GM19193 (cell line): ENCODE measurements around the gene TNC.

Experiments used
- POLR2A ChIP-seq: IDR thresholded peaks from 4 replicates; pipeline ENCODE4 v1.6.1; 2011; ENCODE audit not compliant: insufficient read depth, insufficient read length; ENCODE audit errors: extremely low read depth

The TNC gene

DNA sequence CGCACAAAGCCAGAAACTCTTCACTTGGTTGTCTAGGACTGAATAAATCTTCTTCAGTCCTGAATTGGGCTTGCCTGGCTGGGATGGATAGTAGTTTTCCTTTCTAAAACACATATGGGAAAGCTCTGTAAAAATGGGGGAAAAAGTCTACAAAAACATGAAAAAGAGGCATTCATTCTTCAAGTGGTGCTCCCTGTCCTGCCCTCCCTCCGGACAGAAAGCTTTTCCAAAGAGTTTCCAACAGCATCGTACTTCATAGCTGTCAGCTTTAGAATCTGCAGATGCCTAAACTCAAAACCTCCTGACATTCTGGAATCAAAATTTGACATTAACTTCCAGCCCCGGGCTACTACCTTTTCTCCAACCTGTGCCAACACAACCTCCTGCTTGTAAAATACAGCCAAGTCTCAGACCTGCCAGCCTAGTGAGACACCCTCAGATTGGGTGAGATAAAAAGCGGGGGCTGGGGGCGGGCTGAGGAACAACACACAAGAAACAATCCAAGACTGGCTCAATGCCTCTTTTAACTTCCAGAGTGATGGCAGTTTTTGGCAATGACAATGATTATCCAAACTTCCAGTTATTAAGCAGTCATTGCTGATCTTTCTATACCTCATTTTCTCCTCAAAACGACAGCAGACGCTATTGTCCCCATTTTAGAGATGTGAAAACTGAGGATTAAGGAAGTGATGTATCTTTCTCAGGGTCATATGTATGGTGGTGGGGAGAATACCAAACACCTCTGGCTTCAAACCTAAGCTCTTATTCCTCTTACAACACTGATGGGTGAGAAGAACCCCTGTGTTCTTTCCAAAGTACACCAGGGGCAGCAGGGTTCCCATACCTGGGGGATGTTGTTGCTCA is 1.3 kb downstream of the TNC start:
- no peak for TF ChIP-seq POLR2A

- TF ChIP-seq POLR2A = no peak
Measured at GRCh38 chr9:115115924-115116323, 2.0 kb downstream of the TNC start.

GRCh38 chr9:115115117-115115880 is 2.7 kb downstream of the TNC start:
- TF ChIP-seq POLR2A = no peak

GRCh38 chr9:115114546-115114945 is 3.4 kb downstream of the TNC start:
- TF ChIP-seq POLR2A = no peak

DNA sequence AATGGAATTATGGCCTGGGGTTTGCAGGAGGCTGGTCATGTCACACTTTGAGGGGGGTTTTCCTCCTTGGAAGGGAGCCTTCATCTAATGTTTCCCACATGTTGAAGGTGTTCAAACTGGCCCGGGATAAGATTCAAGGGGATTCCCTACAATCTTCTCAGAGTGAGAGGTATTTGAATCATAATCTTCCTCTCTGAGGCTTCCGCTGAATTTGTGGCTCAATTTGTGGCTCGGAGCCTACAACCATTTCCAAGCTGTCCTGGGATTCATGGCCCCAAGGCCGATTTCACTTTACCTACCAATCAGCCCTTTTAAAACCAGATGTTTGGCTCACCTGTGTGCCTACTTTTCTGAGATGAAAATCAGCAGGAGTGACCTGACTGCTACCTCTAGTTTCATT is 3.9 kb downstream of the TNC start:
- TF ChIP-seq POLR2A = no peak

DNA sequence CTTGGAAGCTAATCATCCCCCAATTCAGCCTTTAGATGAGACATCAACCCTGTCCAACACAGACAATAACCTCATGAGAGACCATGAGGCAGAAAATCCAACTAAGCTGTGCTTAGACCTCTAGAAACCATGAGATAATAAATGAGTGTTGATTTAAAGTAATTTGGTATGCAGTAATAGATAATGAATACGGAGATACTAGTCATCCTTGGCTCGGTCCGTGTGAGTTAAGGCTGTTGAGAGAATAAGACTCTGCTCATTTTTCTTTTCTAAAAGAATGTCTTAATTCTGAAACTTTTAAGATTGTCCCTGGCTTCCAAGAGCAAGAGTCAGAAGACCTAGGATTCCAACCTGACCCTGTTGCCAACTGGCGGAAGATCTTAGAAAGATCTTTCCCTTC is 6.1 kb downstream of the TNC start:
- TF ChIP-seq POLR2A = no peak

DNA sequence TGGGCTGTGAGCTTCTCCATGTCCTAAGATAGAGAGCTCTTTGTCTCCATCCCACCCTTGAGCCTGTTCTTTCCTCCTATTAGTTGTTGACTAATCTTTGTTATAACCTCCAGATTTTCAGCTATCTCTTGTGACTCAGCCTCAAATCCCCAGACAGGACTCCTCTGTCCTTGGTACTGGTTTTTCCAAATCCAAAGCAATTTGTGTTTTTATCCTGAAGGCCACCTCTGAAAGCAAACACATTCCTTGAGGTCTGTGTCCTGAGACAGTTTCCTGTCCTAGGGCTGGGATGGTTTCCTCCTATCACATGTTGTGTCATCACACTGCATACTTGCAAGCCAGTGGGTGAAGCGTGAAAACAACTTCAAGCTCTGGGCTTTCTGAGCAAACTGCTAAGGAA is 8.5 kb downstream of the TNC start:
- no peak for TF ChIP-seq POLR2A

DNA sequence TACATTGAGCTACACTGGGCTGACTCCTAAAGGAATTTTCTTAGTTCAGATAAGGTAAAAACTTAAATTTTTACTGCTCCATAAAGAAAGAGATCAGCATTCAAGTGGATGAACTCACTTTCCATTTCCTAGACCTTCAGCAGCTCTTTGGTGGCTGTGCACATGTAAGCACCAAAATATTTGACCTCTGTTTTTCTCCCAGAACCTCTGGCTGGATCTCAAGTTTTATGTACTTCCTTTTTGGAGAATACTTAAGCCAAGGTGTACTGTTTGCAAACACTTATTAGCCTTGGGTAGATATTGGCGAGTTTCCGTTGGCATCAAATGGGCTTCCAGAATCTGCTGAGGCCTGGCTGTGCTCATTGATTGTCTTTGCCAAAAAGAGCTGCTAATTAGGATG is 10.3 kb downstream of the TNC start:
- no peak for TF ChIP-seq POLR2A

GRCh38 chr9:115106642-115107041 is 11.3 kb downstream of the TNC start:
- TF ChIP-seq POLR2A = no peak

DNA sequence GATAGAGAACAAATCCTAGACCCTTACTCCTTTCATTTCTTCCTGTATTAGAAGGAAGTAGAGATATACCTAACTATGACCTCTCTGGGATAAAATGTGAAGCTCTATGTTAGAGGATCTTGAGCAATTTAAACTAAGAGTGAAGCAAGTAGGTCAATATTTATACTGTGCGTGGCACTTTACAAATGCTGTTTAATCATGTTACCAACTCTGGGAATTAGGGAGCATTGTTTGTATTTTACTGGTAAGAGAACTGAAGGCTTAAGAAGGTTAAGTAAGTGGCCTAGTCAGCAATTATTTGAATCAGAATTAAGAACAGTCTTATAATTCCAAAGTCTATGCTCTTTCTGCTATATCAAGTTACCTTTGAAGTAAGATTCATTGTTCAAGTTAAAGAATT is 12.0 kb downstream of the TNC start:
- no peak for TF ChIP-seq POLR2A

DNA sequence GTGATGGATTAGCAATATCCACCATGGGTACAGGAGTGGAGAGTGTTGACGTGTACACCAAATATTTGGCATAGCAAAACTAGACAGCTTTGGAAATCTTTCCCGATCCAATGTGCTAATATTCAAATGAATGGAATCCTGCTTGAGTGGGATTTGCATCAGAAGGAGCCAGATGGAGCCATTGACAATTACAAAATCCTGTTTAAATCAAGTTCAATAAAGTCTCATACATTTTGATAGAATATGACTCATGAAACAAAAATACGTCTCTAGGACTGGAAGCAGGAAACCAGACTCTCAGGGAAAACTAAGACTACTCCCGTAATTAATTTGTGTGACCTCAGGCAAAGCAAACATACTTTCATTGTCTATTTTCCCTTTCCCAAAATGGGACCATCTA is 13.0 kb downstream of the TNC start:
- no peak for TF ChIP-seq POLR2A

DNA sequence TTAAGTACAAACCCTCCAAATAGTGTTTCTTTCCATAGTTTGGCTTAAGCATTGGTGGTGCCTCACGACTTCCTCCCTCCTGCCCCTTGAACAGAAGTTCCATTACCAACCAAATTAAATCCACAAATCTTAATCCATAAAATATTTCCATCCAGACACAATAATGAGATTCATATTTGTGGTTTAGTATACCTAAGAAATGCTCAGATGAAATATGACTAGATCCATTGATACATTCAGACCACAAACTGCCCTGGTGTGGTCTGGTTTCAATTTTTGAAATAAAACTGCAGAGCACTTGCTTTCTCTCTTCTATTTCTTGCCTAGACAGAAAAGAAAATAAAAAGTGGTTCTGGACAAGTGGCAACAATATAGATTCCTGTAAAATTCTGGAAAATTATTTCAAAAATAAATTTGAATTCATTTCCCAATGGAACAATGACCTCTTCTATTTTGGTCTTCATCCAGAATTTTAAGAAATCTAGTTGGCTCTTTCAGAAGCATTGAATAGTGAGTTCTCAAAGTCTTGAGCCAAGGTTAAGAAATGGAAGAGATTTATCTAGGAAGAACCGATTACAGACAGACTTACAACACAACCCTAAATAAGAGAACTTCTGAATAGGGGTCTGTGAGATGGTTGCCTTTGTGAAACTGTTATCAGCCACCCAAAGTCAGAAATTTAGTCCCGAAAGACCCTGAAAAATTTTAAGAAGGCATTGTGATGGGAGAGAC is 14.0 kb downstream of the TNC start:
- TF ChIP-seq POLR2A = no peak

GRCh38 chr9:115099901-115100300 is 18.1 kb downstream of the TNC start:
- no peak for TF ChIP-seq POLR2A

DNA sequence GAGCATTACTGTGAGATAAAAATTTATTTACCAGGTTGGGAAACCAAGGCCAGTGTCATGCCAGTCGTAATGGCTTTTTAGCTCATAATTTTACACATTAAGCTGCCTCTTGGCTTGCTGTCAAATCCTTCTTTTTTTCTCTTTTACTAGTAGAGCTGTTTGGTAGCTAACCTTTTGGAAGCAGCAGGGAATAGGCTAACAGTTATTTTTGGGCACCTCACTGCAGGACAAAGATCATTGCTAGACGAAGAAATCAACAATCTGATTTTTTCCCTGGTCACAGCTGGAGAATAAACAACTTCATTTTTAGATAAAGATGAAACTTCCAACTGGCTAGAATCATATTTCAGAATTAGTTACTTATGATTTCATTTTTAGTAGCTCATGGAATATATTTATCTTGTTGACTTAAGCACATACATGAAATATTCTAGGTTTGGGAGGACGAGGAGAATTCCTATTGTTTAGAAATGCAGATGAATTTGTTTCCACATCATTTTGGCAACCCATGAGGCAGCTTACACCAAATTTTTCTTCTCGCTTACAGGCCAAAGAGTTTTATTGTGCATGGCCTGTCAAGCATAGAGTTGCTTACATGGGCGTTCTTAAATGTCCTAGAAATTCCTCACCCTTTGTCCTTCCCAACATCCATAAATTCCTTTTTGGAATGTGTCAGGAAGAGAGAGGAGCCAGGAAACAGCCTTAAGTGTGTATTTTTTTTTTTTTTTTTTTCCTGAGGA is 19.6 kb downstream of the TNC start:
- TF ChIP-seq POLR2A = no peak

DNA sequence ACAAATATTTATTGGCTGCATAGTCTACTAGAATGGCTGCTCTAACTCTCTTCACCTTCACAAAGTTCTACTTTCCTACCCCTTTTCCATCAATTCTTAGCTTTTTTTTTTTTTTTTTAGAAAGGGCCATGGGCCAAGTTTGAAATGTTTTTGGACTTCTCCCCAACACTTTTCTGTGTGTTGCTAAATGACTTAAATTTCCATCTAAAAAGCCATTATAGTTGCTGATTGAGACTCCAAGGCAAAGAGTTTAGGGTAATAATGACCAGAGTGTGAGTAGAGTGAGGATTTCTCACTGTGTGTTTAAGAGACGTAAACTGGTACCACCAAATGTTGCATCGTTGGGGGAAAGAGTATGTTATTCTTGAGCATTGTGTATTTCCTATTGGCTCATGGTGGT is 24.4 kb downstream of the TNC start:
- no peak for TF ChIP-seq POLR2A

DNA sequence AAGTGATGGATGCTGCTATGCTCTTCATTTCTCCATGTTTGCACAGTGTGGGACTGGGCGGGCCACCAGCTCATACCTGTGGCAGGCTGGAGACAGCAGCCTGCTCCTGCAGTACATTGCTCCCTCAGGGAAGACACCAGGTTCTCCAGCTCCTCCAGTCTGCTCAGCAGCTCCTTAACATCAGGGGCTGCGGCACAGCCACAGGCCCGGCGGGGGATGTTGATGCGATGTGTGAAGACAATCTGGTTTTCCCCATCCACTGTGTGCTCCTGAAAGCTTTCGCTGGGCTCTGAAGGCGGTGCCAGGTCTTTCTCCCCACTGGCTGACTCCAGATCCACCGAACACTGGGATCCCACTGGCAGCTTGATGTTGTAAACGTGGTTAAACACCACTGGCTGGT is 27.5 kb downstream of the TNC start:
- TF ChIP-seq POLR2A = no peak

- no peak for TF ChIP-seq POLR2A
Measured at GRCh38 chr9:115088860-115089259, 29.1 kb downstream of the TNC start.
